Non-pigmented ciliary epithelial cell (primary cell): Measurements from ENCODE around the gene GNPDA1.

Experiments used
- DNase-seq: peaks from one replicate; pipeline ENCODE4 v3.0.0-alpha.2; 2010; ENCODE audit warnings: low read depth

The GNPDA1 gene

GRCh38 chr5:142023836-142024235 is 11.0 kb upstream of the GNPDA1 start:
- DNase-seq: no peak

- no peak for DNase-seq
Observed at GRCh38 chr5:142020122-142020659, 7.4 kb upstream of the GNPDA1 start.

GRCh38 chr5:142017832-142018427 is 5.1 kb upstream of the GNPDA1 start:
- DNase-seq: peak; percentile 31

- no peak for DNase-seq
Observed at GRCh38 chr5:142016556-142016955, 3.7 kb upstream of the GNPDA1 start.

GRCh38 chr5:142015781-142016533 is 3.1 kb upstream of the GNPDA1 start:
- DNase-seq: peak; percentile 28

- DNase-seq: no peak
Observed at GRCh38 chr5:142014911-142015584, 2.2 kb upstream of the GNPDA1 start.

DNA sequence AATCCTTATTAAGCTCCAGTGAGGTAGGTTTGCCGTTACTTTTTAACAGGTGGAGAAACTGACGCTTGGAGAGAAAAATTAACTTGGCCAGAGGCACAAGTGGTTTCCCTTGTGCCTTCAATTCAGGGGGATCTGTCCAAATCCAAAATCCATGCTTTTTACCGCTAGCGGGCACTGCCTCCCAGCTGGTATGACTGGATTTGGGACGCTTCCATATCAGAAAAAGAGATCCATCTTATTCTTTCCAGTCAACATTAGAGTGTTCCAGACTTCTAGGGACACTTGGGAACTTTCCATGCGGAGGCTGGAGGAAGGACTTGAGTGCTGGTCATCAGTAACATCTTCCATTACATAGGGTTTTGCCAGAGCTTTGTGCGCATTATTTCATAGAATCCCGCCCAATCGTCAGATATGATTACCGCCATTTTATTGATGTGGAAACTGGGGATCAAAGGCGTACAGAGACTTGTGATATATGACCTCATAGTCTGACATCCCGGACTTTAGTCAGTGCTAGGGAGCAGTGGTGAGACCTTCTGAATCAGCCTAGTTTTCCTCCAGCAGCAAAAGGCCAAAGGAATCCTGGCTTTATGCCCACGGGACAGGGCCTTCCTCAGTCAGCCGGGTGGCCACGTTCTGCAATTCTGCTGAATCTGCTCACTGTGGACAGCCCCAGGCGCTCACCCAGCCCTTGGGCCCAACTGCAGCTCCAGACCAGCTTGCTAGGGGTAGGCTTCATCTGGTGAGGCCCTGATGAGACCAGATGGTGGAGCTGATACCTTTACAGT is 1.1 kb upstream of the GNPDA1 start:
- no peak for DNase-seq

- no peak for DNase-seq
Observed at GRCh38 chr5:142012186-142012785, 541 bp downstream of the GNPDA1 start.

DNA sequence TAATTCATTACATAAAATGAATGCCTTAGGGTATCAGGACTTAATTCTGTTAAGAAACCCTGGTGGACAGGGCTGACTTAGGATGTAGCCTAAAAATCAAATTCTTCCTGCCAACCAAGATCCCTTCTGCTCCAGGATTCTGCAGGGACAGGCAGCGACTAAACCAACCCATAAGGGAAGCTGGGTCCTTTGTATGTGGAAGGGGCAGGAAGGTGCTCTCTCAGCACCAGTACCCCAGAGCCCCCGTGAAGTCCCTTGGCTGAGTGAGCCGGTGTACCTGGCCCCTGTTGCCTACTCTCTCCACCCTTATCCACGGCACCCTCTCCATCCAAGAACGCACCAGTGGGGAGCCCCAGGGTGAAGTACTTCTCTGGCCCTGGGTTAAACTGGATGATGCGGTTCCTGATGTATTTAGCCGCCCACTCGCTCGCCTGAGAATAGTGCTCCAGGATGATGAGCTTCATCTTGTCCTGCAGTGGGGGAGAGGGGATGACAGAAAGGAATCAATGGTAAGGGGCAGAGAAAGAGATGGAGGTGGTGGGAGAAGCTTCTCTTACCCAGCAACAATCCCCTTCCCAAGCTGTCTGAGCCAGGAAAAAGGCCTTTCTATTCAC is 1.1 kb downstream of the GNPDA1 start:
- DNase-seq: no peak

DNA sequence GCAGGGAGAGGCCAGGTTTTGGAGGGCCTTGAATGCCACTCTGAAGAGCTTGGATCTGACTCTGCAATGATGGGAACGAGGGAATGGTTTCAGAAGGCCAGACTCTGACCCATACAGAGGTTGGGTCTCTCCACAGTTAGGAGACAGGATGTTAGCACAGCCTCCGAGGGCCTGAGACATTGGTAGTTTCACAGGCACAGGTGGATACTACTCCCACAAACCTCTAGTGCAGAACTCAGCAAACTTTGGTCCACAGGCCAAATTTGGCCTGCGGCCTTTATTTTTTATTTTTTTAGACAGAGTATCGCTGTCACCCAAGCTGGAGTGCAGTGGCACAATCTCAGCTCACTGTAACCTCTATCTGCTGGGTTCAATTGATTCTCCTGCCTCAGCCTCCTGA is 2.9 kb downstream of the GNPDA1 start:
- DNase-seq: no peak

- no peak for DNase-seq
Observed at GRCh38 chr5:142008813-142009212, 4.0 kb downstream of the GNPDA1 start.

DNA sequence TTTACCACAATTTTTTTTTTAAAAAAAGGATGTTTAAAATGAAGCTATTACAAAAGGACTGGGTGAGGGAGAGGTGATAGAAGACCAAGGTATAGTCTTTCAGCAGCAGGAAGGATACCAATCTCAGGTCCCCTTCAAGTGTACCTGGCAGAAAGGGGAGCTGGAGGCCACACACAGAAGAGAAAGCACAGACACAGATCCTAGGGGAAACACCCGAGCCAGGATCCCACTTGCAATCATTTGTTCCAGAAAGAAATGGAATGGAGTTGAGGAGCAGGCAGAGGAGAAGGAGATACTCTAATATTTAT is 5.6 kb downstream of the GNPDA1 start:
- DNase-seq: no peak

DNA sequence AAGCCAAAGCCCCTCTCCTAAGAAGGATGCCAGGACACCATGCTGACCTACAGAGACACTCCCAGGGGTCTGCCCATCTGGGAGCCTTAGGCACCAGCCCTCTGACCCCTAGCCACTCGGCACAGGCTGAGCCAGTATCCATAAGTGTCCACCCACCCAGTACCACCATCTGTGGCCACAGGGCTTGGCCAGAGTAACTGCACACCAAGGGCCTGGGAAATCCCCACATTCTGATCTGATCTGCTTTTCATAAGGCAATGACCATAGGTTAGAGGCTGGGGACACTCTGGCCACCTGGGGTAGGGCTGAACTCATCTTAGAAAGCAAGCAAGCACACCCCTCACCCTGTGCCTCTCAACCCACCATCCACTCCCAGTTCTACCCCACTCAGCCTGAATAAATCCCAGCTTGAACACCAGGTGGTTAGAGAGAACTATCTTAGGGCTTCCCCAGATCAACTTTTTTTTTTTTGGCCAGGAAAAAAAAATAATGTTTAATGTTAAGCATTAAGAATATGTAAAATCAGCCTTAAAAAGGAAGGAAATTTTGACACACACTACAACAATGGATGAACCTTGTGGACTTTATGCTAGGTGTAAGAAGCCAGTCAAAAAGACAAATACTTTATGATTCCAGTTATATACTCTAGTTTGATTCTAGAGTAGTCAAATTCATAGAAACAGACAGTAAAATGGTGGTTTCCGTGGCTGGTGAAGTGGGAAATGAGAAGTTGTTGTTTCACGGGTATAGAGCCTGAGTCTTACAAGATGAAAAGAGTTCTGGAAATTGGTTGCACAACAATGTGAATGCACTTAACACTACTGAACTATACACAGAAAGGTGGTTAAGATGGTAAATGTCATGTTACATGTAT is 6.2 kb downstream of the GNPDA1 start:
- DNase-seq: no peak

GRCh38 chr5:142003266-142003800 is 9.5 kb downstream of the GNPDA1 start:
- no peak for DNase-seq

- no peak for DNase-seq
Observed at GRCh38 chr5:142000704-142001484, 11.9 kb downstream of the GNPDA1 start.

GRCh38 chr5:142000173-142000572 is 12.7 kb downstream of the GNPDA1 start:
- DNase-seq: no peak

DNA sequence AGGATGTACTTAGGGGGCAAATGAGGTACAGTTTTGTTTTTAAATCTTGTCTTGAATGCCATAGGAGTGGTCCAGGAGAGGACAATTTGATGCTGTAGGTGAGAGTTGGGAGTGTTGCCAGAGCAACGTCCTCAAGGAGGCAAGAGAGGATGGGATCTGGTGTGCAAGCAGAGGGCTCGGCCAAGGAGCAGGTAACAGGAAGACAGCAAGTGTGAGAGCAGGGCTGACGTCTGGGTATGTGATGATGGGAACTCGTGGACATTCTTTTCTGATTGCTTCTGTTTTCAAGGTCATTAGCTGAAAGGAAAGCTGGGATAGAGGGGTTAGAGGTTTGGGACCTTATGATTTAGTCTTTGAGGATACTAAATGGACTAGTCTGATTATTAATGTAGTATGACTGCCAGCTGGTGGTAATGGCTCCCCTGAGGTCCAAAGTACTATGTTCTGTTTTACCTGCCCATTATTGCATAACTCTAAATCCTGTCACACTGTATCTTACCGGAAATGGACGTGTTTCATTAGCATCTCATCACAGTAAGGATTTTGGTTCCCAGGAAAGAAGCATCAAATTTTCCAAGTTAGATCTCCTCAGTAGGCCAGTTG is 15.4 kb downstream of the GNPDA1 start:
- no peak for DNase-seq

DNA sequence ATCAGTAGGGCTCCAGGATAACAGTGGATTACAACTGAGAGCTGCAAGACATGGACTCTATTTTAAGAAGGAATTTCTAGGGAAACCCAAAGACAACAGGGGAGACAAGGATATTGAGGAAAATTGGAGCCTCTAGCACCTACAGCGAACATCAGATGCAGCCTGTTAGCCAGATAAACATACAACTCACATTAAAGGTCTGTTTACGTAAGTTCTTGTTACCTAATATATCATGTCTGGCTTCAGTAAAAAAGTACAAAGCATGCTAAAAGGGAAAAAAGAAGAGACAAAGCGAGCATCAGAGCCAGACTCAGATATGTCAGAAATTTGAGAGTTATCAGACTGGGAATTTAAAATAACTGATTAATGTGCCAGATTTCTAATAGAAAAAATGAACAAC is 17.2 kb downstream of the GNPDA1 start:
- no peak for DNase-seq

- DNase-seq: no peak
Observed at GRCh38 chr5:141994511-141995136, 18.2 kb downstream of the GNPDA1 start.
